SK-N-SH (cell line): ENCODE data around the gene ARHGEF28. TPM values are rescaled to one million over a fixed set of nuclear protein-coding genes. Genes with fewer than 3 reads are reported as not detected.

Experiments
- CTCF ChIA-PET: fragments of 300-600, 350-600 bp; formaldehyde crosslinking; extraction: SDS; loops from one replicate; lab custom pipeline; 2021; lab: Yijun Ruan, JAX
- POLR2A ChIA-PET: fragments of 350-600 bp; sonication (Branson Sonifier 250); formaldehyde crosslinking; extraction: SDS; loops from one replicate; lab custom pipeline; 2020; ENCODE audit warnings: antibody characterized with exemption, inconsistent platforms; lab: Yijun Ruan, JAX
- DNase-seq: peaks from one replicate; pipeline ENCODE4 v3.0.0; 2012
- H2AFZ ChIP-seq: fragments of 200-600 bp; sonication (generic); 2 replicates; pipeline ENCODE4 v1.8.1; 2016; ENCODE audit warnings: antibody characterized with exemption, mild to moderate bottlenecking, low read depth
- H3F3A ChIP-seq: fragments of 200-600 bp; sonication (generic); replicated peaks from 2 replicates; pipeline ENCODE3; 2016; ENCODE audit warnings: antibody characterized with exemption, mild to moderate bottlenecking; ENCODE audit not compliant: insufficient read depth
- H3K27ac ChIP-seq, 2 experiments: fragments of 200-500 bp in 1 of 2; fragments of 200-600 bp in 1 of 2; sonication (Bioruptor generic) in 1 of 2; sonication (generic), shearing (Covaris generic) in 1 of 2; 2 replicates each; pipeline versions ENCODE4 v1.5.1 to v1.6.1; 2014 to 2016; ENCODE audit warnings: low read depth in 2 of 2, inconsistent platforms in 1 of 2, low read length in 1 of 2, mild to moderate bottlenecking in 1 of 2, mixed read lengths in 1 of 2
- H3K27me3 ChIP-seq: fragments of 200-600 bp; sonication (generic), shearing (Covaris generic); 2 replicates; pipeline ENCODE4 v1.6.1; 2016; ENCODE audit warnings: mixed run types; ENCODE audit not compliant: insufficient read depth
- H3K36me3 ChIP-seq, 2 experiments: fragments of 200-500 bp in 1 of 2; fragments of 200-600 bp in 1 of 2; sonication (Bioruptor generic) in 1 of 2; sonication (generic) in 1 of 2; replicated peaks in 1 of 2; 2 replicates each; pipeline versions ENCODE3 to v1.5.1; 2014 to 2016; ENCODE audit warnings: low read length in 1 of 2, mild to moderate bottlenecking in 1 of 2; ENCODE audit not compliant: insufficient read depth in 2 of 2, control insufficient read depth in 1 of 2
- H3K4me1 ChIP-seq, 2 experiments: fragments of 200-500 bp in 1 of 2; fragments of 200-600 bp in 1 of 2; sonication (Bioruptor generic) in 1 of 2; sonication (generic), shearing (Covaris generic) in 1 of 2; 2 replicates each; pipeline versions ENCODE4 v1.5.1 to v1.6.1; 2014 to 2016; ENCODE audit warnings: low read depth in 1 of 2, low read length in 1 of 2, mixed run types in 1 of 2; ENCODE audit not compliant: insufficient read depth in 2 of 2, control insufficient read depth in 1 of 2
- H3K4me2 ChIP-seq: fragments of 200-600 bp; sonication (generic), shearing (Covaris generic); 2 replicates; pipeline ENCODE4 v1.6.1; 2017; ENCODE audit warnings: mixed run types
- H3K4me3 ChIP-seq, 2 experiments: fragments of 200-500 bp in 1 of 2; fragments of 200-600 bp in 1 of 2; sonication (Bioruptor generic) in 1 of 2; sonication (generic), shearing (Covaris generic) in 1 of 2; 2 replicates each; pipeline versions ENCODE4 v1.5.1 to v1.8.1; 2014 to 2016; ENCODE audit warnings: low read depth in 2 of 2, inconsistent platforms in 1 of 2, low read length in 1 of 2, mild to moderate bottlenecking in 1 of 2, mixed read lengths in 1 of 2, moderate library complexity in 1 of 2
- H3K79me2 ChIP-seq: fragments of 200-600 bp; sonication (generic); 2 replicates; pipeline ENCODE4 v1.8.1; 2017; ENCODE audit warnings: mild to moderate bottlenecking; ENCODE audit not compliant: insufficient read depth
- H3K9ac ChIP-seq: fragments of 200-600 bp; sonication (generic); 2 replicates; pipeline ENCODE4 v1.6.1; 2017; ENCODE audit warnings: mixed run types
- H3K9me2 ChIP-seq: fragments of 200-600 bp; sonication (generic); 2 replicates; pipeline ENCODE4 v1.6.1; 2017; ENCODE audit warnings: mixed run types
- H3K9me3 ChIP-seq: fragments of 200-600 bp; sonication (generic); 2 replicates; pipeline ENCODE4 v1.6.1; 2017; ENCODE audit warnings: mixed run types, mild to moderate bottlenecking, moderate library complexity
- H4K20me1 ChIP-seq: fragments of 200-600 bp; sonication (generic); 2 replicates; pipeline ENCODE4 v1.6.1; 2017; ENCODE audit warnings: mild to moderate bottlenecking, mixed run types; ENCODE audit not compliant: insufficient read depth
- ELF1 ChIP-seq: IDR thresholded peaks from 2 replicates; pipeline ENCODE4 v1.4.0; 2012
- EZH2phosphoT487 ChIP-seq: fragments of 200-600 bp; sonication (generic); IDR thresholded peaks from 2 replicates; pipeline ENCODE4 v1.6.1; 2017; ENCODE audit warnings: low read depth, mixed run types, mild to moderate bottlenecking, antibody characterized with exemption, moderate library complexity, borderline replicate concordance
- FOSL2 ChIP-seq: IDR thresholded peaks from 2 replicates; pipeline ENCODE4 v1.4.0; 2012; ENCODE audit warnings: low read depth, mild to moderate bottlenecking, moderate library complexity, borderline replicate concordance
- FOXJ3 ChIP-seq: sonication (generic); formaldehyde crosslinking; IDR thresholded peaks from 2 replicates; pipeline ENCODE4 v1.5.1; 2020; ENCODE audit warnings: mild to moderate bottlenecking, missing genetic modification reagents
- FOXM1 ChIP-seq: IDR thresholded peaks from 2 replicates; pipeline ENCODE4 v1.4.0; 2012; ENCODE audit warnings: low read depth, mild to moderate bottlenecking
- MAX ChIP-seq: IDR thresholded peaks from 2 replicates; pipeline ENCODE4 v1.4.0; 2012; ENCODE audit warnings: low read depth
- MXI1 ChIP-seq: IDR thresholded peaks from 2 replicates; pipeline ENCODE4 v1.6.1; 2012; ENCODE audit warnings: mild to moderate bottlenecking, low read depth, low read length, improper control_type of control experiment
- NRF1 ChIP-seq: IDR thresholded peaks from 2 replicates; pipeline ENCODE4 v1.6.1; 2012; ENCODE audit warnings: low read depth, mild to moderate bottlenecking, low read length
- PBX3 ChIP-seq: IDR thresholded peaks from 2 replicates; pipeline ENCODE4; 2012
- POLR2AphosphoS5 ChIP-seq: IDR thresholded peaks from 2 replicates; pipeline ENCODE4 v1.6.1; 2012; ENCODE audit warnings: low read depth, low read length
- RAD21 ChIP-seq: IDR thresholded peaks from 2 replicates; pipeline ENCODE4 v1.6.1; 2012; ENCODE audit warnings: mild to moderate bottlenecking, low read length
- RFX5 ChIP-seq: IDR thresholded peaks from 2 replicates; pipeline ENCODE4 v1.6.1; 2012; ENCODE audit warnings: mild to moderate bottlenecking, improper control_type of control experiment, low read length
- SIN3A ChIP-seq: IDR thresholded peaks from 2 replicates; pipeline ENCODE4 v1.6.1; 2012; ENCODE audit warnings: low read depth, mild to moderate bottlenecking, low read length, moderate library complexity, borderline replicate concordance
- TCF12 ChIP-seq: IDR thresholded peaks from 2 replicates; pipeline ENCODE4 v1.4.0; 2012
- USF1 ChIP-seq: IDR thresholded peaks from 2 replicates; pipeline ENCODE4 v1.4.0; 2012; ENCODE audit warnings: low read depth, borderline replicate concordance
- USF2 ChIP-seq: fragments of 150-350 bp; IDR thresholded peaks from 2 replicates; pipeline ENCODE4 v1.6.1; 2017; ENCODE audit warnings: antibody characterized with exemption, low read length, low read depth, borderline replicate concordance
- YY1 ChIP-seq: IDR thresholded peaks from 2 replicates; pipeline ENCODE4 v1.4.0; 2012; ENCODE audit warnings: low read depth, mild to moderate bottlenecking
- ZBTB33 ChIP-seq: IDR thresholded peaks from 2 replicates; pipeline ENCODE4 v1.4.0; 2012; ENCODE audit warnings: low read depth, borderline replicate concordance
- WGBS: methylation state at CpG from one replicate; pipeline ENCODE4 v1.1.6; 2017; ENCODE audit warnings: low lambda C conversion rate; 5-methylcytosine and 5-hydroxymethylcytosine counted together
- polyA plus RNA-seq, 3 experiments: library from polyadenylated mRNA; depleted of rRNA; stranded (reverse); fragments of >200 nt; gene quantifications; 2 replicates each; pipeline ENCODE4 v1.2.3, GENCODE V29; 2012

ARHGEF28 gene
- polyA plus RNA-seq, 1 of the 3 experiments (the other 2 are of a cell fraction): 4.2 TPM

- TF ChIP-seq ZBTB33 (no peak), RAD21 (no peak), FOXM1 (no peak), POLR2AphosphoS5 (no peak), NRF1 (no peak), MAX (no peak)
These were observed 131.4 kb downstream of the ARHGEF28 start (continued) for GRCh38 chr5:73757416-73757815.

GRCh38 chr5:73759771-73760170, 133.8 kb downstream of the ARHGEF28 start:
- no peak for DNase-seq
- POLR2A ChIA-PET: no interaction called here
- no peak overlapping the region for H2AFZ ChIP-seq
- TF ChIP-seq YY1 (no peak), FOSL2 (no peak), PBX3 (no peak), EZH2phosphoT487 (no peak), NRF1 (no peak), MXI1 (no peak), ELF1 (no peak), SIN3A (no peak), MAX (no peak), FOXJ3 (CRISPR knock-in tag) (no peak), USF2 (no peak), TCF12 (no peak), USF1 (no peak), RFX5 (no peak), POLR2AphosphoS5 (no peak)
- TF ChIP-seq, all 33 proteins: peak for 0
- no peak overlapping the region for H3K9ac ChIP-seq
- H3K9me3 ChIP-seq: no peaks in the 10 kb centered on the region
- H4K20me1 ChIP-seq: no peaks in the 10 kb centered on the region
- 100% methylated on average over 1 of the region's 1 CpG for WGBS
- H3K27ac ChIP-seq: no peak overlapping the region
- H3K4me3 ChIP-seq: no peak overlapping the region
- H3K4me2 ChIP-seq: no peak overlapping the region
- H3K4me1 ChIP-seq: peaks cover 4 to 8% of the 10 kb centered on the region in 2 experiments; a peak in 3 of 4 replicates
- H3K9me2 ChIP-seq: no peaks in the 10 kb centered on the region
- CTCF ChIA-PET: interaction anchor here (4.5 kb wide), 1 partner anchor 169 kb away, joined by 13 read pairs; no protein-coding TSS in a partner anchor
- no peaks in the 10 kb centered on the region for H3K79me2 ChIP-seq
- peaks cover 6% of the 10 kb centered on the region for H3F3A ChIP-seq
- no peaks in the 10 kb centered on the region for H3K36me3 ChIP-seq
- H3K27me3 ChIP-seq: no peaks in the 10 kb centered on the region
